ENCODE results near the gene ANO4.

The ANO4 gene

GRCh38 chr12:100830003-100830795 lies 35.6 kb downstream of the ANO4 start:
- no peak for DNase-seq (ENCODE audit: extremely low read depth, low read depth)
- no peak for TF ChIP-seq CTCF (IDR thresholded peaks at IDR 0.05; ENCODE audit: low read depth, low read length)

- no peak for DNase-seq (ENCODE audit: extremely low read depth, low read depth)
- TF ChIP-seq CTCF (IDR thresholded peaks at IDR 0.05; ENCODE audit: low read depth, low read length) = no peak
Measured at GRCh38 chr12:100833282-100833681, 38.7 kb downstream of the ANO4 start.

GRCh38 chr12:100840748-100841147 lies 46.2 kb downstream of the ANO4 start:
- TF ChIP-seq CTCF (IDR thresholded peaks at IDR 0.05; ENCODE audit: low read depth, low read length) = no peak
- DNase-seq (ENCODE audit: extremely low read depth, low read depth) = no peak

GRCh38 chr12:100842156-100842555 lies 47.6 kb downstream of the ANO4 start:
- DNase-seq (ENCODE audit: extremely low read depth, low read depth) = no peak
- TF ChIP-seq CTCF (IDR thresholded peaks at IDR 0.05; ENCODE audit: low read depth, low read length) = no peak

- DNase-seq (ENCODE audit: extremely low read depth, low read depth) = no peak
- no peak for TF ChIP-seq CTCF (IDR thresholded peaks at IDR 0.05; ENCODE audit: low read depth, low read length)
Measured at GRCh38 chr12:100843061-100843460, 48.5 kb downstream of the ANO4 start.

GRCh38 chr12:100845095-100845494 lies 50.5 kb downstream of the ANO4 start:
- TF ChIP-seq CTCF (IDR thresholded peaks at IDR 0.05; ENCODE audit: low read depth, low read length) = no peak
- no peak for DNase-seq (ENCODE audit: extremely low read depth, low read depth)

GRCh38 chr12:100851637-100852036 lies 57.1 kb downstream of the ANO4 start:
- no peak for DNase-seq (ENCODE audit: extremely low read depth, low read depth)
- TF ChIP-seq CTCF (IDR thresholded peaks at IDR 0.05; ENCODE audit: low read depth, low read length) = no peak

Measured in AG09319 (cell line).